ENCODE results near the gene SCAPER.

SCAPER gene

GRCh38 chr15:76345880-76346668 is 559.1 kb downstream of the SCAPER start:
- DNase-seq (ENCODE audit: extremely low spot score), result peak; percentile 69
- CTCF ChIA-PET, result interaction anchor here (0.6 to 4.2 kb wide), 8 partner anchors 11 to 155 kb away, joined by 3 to 17 read pairs (median 4); no protein-coding TSS in a partner anchor
- TF ChIP-seq CTCF (IDR thresholded peaks at IDR 0.05; ENCODE audit: control extremely low read depth, extremely low read depth, low read depth, missing control alignments), result no peak
- POLR2A ChIA-PET, result interaction anchor here (0.6 kb wide), 1 partner anchor 69 kb away, joined by 3 read pairs; no protein-coding TSS in a partner anchor

GRCh38 chr15:76345583-76345879 is 559.6 kb downstream of the SCAPER start:
- ChIA-PET CTCF (interaction anchor here (1.0 to 4.2 kb wide), 8 partner anchors 8 to 155 kb away, joined by 3 to 17 read pairs (median 4); no protein-coding TSS in a partner anchor), POLR2A (no interaction called here)
- no peak for DNase-seq (ENCODE audit: extremely low spot score)
- no peak for TF ChIP-seq CTCF (IDR thresholded peaks at IDR 0.05; ENCODE audit: control extremely low read depth, extremely low read depth, low read depth, missing control alignments)

DNA sequence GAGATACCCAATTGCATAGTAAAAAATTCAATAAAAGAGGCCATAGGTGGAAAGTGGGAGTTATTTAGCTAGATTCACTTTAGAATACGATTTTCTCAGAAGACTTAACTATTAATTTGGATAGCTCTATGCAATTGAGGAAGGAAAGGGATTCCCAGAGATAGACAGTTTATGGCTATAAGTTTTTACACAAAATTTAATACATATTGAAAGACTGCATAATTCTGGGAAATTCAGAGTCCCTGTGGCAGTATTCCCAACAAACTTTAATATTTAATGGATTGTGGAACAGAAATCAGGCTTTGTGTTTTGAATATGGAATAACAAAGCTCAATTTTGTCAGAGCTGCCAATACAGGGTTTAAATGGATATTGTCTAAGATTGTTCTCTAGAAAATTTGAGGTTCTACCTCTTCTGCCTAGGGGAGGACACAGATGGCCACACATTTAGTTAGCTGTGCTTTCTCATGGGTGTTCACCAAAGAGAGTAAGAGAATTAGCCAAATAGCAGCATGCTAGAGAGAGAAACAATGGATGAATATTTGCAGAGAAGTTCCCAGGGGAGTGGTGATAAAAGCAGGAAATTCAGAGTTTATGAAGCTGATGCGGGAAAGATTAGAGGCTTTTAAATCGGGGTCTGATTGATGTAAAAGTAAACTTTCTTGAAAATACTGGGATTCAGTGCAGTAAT is 560.1 kb downstream of the SCAPER start:
- ChIA-PET CTCF (interaction anchor here (1.0 to 4.2 kb wide), 9 partner anchors 9 to 154 kb away, joined by 3 to 17 read pairs (median 4); partner anchors contain the start of gene ISL2), POLR2A (no interaction called here)
- TF ChIP-seq CTCF (IDR thresholded peaks at IDR 0.05; ENCODE audit: control extremely low read depth, extremely low read depth, low read depth, missing control alignments), result no peak
- DNase-seq (ENCODE audit: extremely low spot score), result no peak

- ChIA-PET POLR2A (no interaction called here), CTCF (interaction anchor here (1.7 to 4.2 kb wide), 2 partner anchors 9 to 20 kb away, joined by 4 to 17 read pairs; no protein-coding TSS in a partner anchor)
- no peak for TF ChIP-seq CTCF (IDR thresholded peaks at IDR 0.05; ENCODE audit: control extremely low read depth, extremely low read depth, low read depth, missing control alignments)
- DNase-seq (ENCODE audit: extremely low spot score), result no peak
These were observed 561.7 kb downstream of the SCAPER start for GRCh38 chr15:76343313-76343996.

DNA sequence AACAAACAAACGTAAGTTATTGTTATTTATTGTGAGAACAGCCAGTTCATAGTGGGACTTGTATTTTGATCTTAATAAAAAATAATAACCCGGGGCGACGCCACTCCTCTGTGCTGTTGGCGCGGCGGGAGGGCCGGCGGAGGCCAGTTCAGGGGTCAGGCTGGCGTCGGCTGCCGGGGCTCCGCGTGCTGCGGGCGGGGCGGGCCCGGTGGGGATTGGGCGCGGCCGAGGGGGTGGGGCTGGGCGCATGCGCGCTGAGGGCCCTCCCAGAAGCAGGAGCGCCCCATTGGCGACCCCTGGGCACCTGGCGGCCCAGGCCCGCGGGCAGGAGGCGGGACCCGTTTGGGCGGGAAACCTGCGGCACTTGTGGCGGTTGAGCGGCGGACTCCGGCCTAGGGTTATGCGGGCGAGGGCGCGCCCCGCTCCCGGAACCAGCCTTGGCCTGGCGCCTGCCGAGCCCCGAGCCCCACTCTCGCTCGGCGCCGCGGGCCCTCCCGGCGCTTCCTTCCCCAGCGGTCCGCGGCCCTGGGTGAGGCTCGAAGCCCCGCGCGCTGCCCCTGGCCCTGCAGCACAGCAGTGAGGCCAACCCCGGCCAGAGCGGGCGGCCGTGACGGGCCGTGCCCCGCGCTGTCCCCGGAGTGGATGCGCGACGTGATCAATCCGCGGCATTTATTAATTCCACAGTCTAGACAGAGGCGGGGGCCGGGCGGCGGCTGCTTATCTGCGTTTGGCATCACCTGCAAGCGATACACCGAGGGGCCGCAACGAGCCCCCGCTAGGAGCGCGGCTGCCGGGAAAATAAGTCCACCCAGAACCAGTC is 562.5 kb downstream of the SCAPER start:
- DNase-seq (ENCODE audit: extremely low spot score), result no peak
- POLR2A ChIA-PET, result no interaction called here
- CTCF ChIA-PET, result interaction anchor here (1.2 to 4.2 kb wide), 3 partner anchors 9 to 20 kb away, joined by 3 to 17 read pairs (median 12); no protein-coding TSS in a partner anchor

More for the DNA sequence above, 562.5 kb downstream of the SCAPER start:
- TF ChIP-seq CTCF (IDR thresholded peaks at IDR 0.05; ENCODE audit: control extremely low read depth, extremely low read depth, low read depth, missing control alignments), result no peak
